NCI-H526 treated with DMSO at 0.1 percent for 48 hours (cell line): ENCODE measurements around the gene RREB1.
A peak's percentile ranks its signal among the peaks of the same experiment; 100 is the strongest.

Source experiments
- DNase-seq: peaks from one replicate; lab custom pipeline; 2025; lab: John Stamatoyannopoulos, UW

The RREB1 gene

GRCh38 chr6:7088076-7088742 is 19.6 kb upstream of the RREB1 start:
- no peak for DNase-seq

- DNase-seq = no peak
Observed at GRCh38 chr6:7098993-7099392, 8.8 kb upstream of the RREB1 start.

- DNase-seq = no peak
Observed at GRCh38 chr6:7100072-7100752, 7.5 kb upstream of the RREB1 start.

- no peak for DNase-seq
Observed at GRCh38 chr6:7100753-7101081, 7.0 kb upstream of the RREB1 start.

- DNase-seq = no peak
Observed at GRCh38 chr6:7101290-7101689, 6.5 kb upstream of the RREB1 start.

GRCh38 chr6:7104752-7105151 is 3.0 kb upstream of the RREB1 start:
- no peak for DNase-seq

- DNase-seq = no peak
Observed at GRCh38 chr6:7106215-7106751, 1.5 kb upstream of the RREB1 start.

- DNase-seq = no peak
Observed at GRCh38 chr6:7106752-7107577, 796 bp upstream of the RREB1 start.

DNA sequence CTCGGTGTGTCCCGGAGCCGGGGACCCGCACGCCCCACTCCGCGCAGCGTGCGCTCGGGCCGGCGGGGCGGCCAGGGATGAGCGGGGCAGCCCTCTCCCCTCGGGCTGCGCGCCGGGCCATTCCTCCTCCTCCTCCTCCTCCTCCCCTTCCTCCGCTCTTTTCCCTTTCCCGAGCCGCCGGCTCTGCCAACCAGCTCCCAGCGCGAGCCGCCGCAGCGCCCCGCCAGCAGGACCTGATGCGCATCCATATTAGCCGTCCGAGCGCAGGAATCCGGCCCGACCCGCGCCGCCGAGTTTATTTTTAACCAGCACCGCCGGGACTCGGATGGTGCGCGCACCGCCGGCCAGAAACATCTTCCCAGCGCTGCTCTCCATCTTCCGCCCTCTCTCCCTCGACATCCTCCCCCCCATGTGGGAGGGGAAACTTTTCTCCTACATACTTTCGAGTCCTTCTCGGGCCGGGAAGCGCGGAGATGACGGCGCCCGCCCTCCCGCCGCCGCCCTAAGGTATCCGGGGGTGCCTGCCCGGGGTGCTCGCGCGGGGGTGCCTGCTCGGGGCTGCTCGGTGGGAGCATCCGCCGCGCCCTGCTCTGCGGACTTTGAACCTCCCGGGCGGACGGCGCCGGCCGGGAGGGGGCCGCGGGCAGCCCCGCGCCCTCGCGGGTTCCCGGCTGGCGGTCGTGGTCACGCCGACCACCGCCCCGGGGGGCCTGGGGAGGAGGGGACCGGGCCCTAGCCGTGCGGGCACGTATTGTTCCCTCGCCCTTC is 619 bp downstream of the RREB1 start:
- DNase-seq = peak; percentile 68

DNA sequence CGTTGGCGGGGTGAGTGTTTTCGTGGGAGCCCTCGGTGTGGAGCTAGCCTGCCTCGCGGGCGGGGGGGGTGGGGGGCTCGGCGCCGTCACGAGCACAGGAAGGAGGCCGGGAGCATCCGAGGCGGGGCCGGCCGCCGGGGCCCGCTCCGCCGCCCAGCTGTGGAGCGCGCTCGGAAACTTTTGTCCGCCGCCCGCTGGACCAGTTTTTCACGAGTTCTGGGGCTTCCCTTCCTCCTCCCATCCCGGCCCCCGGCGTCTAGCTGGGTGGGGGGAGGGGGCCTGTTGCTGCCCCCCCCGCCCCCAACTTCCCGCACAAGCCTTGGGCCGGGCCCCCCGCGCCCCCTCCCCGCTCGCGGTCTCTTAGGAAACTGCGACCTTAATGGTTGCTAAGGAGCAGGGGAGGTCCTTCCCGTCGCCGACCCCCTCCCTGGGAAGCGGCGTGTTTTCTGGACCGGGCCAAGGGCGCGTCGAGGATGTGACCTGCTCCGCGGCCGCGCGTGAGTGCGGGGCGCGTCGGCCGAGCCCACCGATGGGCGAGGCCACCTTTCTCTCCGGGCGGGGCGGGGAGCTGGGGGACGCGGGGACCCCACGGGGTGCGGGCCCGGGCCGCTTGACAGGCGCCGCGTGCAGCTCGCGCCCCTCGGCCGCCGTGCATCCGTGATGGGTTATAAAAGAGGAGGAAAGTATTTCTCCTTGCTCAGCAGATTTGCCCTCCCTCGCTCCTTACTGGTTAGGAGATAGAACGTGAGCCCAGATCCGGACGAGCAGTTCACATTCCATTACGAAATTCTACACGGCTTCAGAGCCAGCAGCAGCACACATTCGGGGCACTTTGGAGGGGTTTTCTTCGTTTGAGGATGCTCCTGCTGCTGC is 1.4 kb downstream of the RREB1 start:
- peak; percentile 40 for DNase-seq

DNA sequence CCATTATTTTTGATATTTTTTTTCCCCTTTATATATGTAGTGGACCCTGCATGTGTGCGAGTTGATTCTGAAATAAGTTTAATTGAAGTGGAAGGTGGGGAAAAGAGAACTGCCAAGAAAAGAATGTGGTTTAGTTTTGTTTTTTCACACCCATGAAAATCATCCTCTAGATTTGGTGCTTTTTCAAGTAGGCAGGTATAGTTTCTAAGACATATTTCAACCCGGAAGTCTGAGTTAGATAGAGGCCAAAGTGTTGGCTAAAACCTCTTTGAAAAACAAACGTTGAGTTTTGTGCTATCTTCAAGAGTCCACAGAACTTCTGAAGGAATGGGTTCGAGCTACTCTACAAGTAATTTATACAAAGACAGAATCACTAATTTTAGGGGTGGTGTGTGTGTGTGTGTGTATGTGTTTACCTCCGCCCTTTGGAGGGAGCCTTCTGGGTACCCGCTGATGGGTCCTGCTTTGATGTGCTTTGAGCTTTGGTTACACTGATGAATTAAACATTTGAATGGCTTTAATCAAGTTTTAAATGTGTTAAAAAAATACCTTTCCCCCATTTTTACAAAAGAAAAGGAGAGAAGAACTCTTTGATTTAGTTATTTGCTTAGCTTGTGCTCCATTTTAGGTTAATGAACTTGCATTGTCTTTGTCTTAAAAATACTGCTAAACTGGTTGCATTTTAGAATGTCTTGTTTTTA is 2.5 kb downstream of the RREB1 start:
- DNase-seq = no peak

GRCh38 chr6:7111095-7111690 is 3.4 kb downstream of the RREB1 start:
- no peak for DNase-seq

GRCh38 chr6:7112171-7112570 is 4.4 kb downstream of the RREB1 start:
- no peak for DNase-seq

GRCh38 chr6:7112741-7113313 is 5.1 kb downstream of the RREB1 start:
- DNase-seq = peak; percentile 36

DNA sequence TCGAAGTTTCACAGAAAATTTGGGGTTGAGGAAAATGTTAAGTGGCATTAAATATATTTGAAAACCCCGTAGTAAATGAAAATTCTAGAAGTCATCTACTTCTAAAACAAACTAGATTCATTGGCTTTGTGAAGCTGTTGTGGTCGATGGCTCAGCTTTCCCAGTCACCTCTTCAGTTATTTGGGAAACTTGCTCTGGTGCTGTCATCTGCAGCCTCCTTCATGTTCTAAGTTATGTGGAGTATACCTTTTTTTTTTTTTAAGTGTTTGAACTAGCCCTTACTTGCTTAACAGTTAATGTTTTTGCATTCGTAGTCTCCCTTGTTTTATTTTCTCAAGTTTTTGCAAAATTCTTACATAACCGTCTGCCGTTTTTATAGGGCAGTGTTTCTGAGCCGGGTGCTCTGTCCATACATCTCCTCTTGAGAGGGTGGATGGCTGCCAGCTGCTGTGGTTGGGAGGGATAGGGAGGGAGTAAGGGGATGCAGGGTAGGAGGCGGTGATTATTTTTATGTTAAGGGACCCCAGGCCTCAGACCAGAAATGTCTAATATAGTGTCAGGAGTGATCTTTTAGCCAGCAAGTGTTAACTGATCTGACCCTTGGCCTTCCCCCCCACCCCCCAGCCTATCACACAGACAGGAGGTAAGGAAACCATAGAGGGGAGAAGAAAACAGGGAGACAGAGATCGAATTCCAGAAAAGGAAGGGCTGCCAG is 7.1 kb downstream of the RREB1 start:
- DNase-seq = no peak

DNA sequence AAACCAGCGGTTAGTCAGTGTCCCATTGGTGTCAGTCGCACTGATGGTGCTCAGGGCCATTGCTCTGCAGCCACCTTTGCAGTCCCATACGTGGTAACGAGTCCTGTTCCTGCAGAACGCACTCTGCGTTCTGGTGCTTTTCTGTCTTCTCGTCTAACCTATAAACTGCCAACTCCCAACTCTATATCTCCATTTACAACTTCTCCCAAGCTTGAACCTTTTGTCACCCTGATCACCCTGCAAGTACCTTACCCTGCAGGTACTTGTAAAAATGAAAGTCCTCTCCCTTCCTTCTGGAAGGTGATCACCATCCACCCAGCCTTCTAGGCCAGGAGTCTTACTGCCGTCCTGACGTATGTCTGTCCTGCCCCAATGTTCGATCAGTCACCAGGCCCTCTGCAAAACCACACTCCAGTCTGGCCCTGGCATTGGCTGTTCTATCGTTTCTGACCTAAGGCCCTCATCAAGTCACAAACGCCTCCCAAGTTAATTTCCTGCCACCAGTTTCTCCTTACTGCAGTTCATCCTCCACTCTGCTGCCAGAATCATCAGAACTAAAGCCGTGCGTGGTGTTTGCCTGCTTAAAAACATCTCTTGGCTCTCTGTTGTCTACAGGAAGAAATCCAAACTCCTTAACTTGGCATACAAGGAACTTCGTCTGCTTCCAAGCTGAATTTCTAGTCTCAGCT is 7.9 kb downstream of the RREB1 start:
- no peak for DNase-seq

DNA sequence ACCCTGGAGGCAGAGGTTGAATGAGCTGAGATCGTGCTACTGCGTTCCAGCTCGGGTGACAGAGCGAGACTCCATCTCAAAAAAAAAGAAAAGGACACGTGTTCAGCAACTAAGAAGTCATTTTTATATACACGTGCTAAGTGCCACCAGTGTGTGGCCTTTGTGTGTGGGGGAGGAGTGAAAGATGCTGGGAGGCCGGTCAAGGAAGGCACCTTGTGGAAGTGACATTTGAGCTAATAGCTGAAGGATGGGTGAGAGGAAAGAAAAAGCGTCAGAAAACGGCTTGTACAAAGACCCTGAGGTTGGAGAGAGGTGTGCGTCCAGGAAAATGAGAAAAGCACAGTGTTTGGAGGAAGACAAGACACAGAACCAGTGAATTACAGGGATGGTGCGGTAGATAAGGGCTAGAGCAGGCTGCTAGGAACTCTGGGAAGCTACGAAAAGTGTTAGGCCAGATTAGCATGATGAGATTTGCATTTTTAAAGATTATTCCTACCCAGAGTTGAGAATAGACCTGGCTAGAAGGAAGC is 11.6 kb downstream of the RREB1 start:
- no peak for DNase-seq

- DNase-seq = no peak
Observed at GRCh38 chr6:7121700-7122241, 14.0 kb downstream of the RREB1 start.
